Endothelial cell of umbilical vein (primary cell): Measurements from ENCODE around the gene ALG12.

ENCODE experiments used
- EZH2 ChIP-seq: IDR thresholded peaks from 2 replicates; pipeline ENCODE4 v1.6.1; 2012; ENCODE audit warnings: borderline replicate concordance, low read depth, mild to moderate bottlenecking, moderate library complexity, low read length, inconsistent platforms; ENCODE audit not compliant: severe bottlenecking
- FOS ChIP-seq: IDR thresholded peaks from 2 replicates; pipeline ENCODE4 v1.6.1; 2011; ENCODE audit warnings: mild to moderate bottlenecking, low read length, moderate library complexity, borderline replicate concordance; ENCODE audit not compliant: insufficient read depth
- GATA2 ChIP-seq: IDR thresholded peaks from 2 replicates; pipeline ENCODE4 v1.7.0; 2011; ENCODE audit warnings: low read depth, mild to moderate bottlenecking, moderate library complexity, mixed read lengths, low read length; ENCODE audit not compliant: insufficient read length, insufficient read depth
- JUN ChIP-seq: IDR thresholded peaks from 2 replicates; pipeline ENCODE4 v1.6.1; 2011; ENCODE audit warnings: borderline replicate concordance, low read depth; ENCODE audit not compliant: insufficient read length, insufficient read depth
- MAX ChIP-seq: IDR thresholded peaks from 2 replicates; pipeline ENCODE4 v1.6.1; 2011; ENCODE audit not compliant: insufficient read depth, insufficient read length
- MYC ChIP-seq: IDR thresholded peaks from one replicate; pipeline ENCODE4 v1.6.1; 2011; ENCODE audit warnings: mild to moderate bottlenecking, low read depth, low read length
- POLR2A ChIP-seq: IDR thresholded peaks from 2 replicates; pipeline ENCODE4 v1.6.1; 2012; ENCODE audit warnings: low read depth, mild to moderate bottlenecking, control low read depth, low read length
- POLR2AphosphoS5 ChIP-seq: IDR thresholded peaks from 2 replicates; pipeline ENCODE4 v1.6.1; 2012; ENCODE audit warnings: low read depth, mild to moderate bottlenecking, control low read depth, low read length, moderate library complexity; ENCODE audit not compliant: insufficient read depth
- TF ChIP-seq, protein P1 (sequence below), 2 donors: IDR thresholded peaks; 1 replicate in 1 of 2; 2 replicates in 1 of 2; pipeline ENCODE4 v1.5.1; 2011; ENCODE audit warnings: low read length in 2 of 2, mild to moderate bottlenecking in 2 of 2, moderate library complexity in 2 of 2, control low read depth in 1 of 2, inconsistent platforms in 1 of 2, low read depth in 1 of 2; ENCODE audit not compliant: insufficient read depth in 1 of 2; ENCODE audit errors: extremely low read depth in 1 of 2

- no peak for TF ChIP-seq MAX
- TF ChIP-seq POLR2A: no peak
- TF ChIP-seq, protein P1, sequence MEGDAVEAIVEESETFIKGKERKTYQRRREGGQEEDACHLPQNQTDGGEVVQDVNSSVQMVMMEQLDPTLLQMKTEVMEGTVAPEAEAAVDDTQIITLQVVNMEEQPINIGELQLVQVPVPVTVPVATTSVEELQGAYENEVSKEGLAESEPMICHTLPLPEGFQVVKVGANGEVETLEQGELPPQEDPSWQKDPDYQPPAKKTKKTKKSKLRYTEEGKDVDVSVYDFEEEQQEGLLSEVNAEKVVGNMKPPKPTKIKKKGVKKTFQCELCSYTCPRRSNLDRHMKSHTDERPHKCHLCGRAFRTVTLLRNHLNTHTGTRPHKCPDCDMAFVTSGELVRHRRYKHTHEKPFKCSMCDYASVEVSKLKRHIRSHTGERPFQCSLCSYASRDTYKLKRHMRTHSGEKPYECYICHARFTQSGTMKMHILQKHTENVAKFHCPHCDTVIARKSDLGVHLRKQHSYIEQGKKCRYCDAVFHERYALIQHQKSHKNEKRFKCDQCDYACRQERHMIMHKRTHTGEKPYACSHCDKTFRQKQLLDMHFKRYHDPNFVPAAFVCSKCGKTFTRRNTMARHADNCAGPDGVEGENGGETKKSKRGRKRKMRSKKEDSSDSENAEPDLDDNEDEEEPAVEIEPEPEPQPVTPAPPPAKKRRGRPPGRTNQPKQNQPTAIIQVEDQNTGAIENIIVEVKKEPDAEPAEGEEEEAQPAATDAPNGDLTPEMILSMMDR (IDR thresholded peaks at IDR 0.05; ENCODE audit: extremely low read depth in 1 of 2, insufficient read depth in 1 of 2, low read depth in 1 of 2, low read length in 2 of 2): no peak
- TF ChIP-seq EZH2: no peak
- TF ChIP-seq GATA2: no peak
- TF ChIP-seq FOS: no peak
- TF ChIP-seq JUN: no peak
- no peak for TF ChIP-seq MYC
- no peak for TF ChIP-seq POLR2AphosphoS5
Observed at GRCh38 chr22:49928185-49928495, 9.9 kb upstream of the ALG12 start.
